ENCODE measurements around the gene MED28. TPM values are rescaled to one million over a fixed set of nuclear protein-coding genes. Genes with fewer than 3 reads are reported as not detected.

The MED28 gene
- total RNA-seq, 4 donors from 2014 or later, result 8.1 to 11.8 (median 9.5) TPM

- intact Hi-C loops (cut with DNase I; ENCODE audit: low total_unique reads), result no loop called here
- no peak overlapping the region for H3K4me3 ChIP-seq (ENCODE audit: low read depth, poor library complexity, severe bottlenecking)
- no peak for DNase-seq (ENCODE audit: low spot score in 2 of 2)
- no peak for TF ChIP-seq CTCF (IDR thresholded peaks at IDR 0.05)
- TF ChIP-seq POLR2A (IDR thresholded peaks at IDR 0.05), result no peak
- 56 to 67% methylated on average over 7 of the region's 7 CpGs for WGBS, 2 donors
Observed at GRCh38 chr4:17623451-17624001, 9.1 kb downstream of the MED28 start.

- intact Hi-C loops (cut with DNase I; ENCODE audit: low total_unique reads), result no loop called here
- no peak for DNase-seq (ENCODE audit: low spot score in 2 of 2)
- no peak overlapping the region for H3K4me3 ChIP-seq (ENCODE audit: low read depth, poor library complexity, severe bottlenecking)
- WGBS, 2 donors, result 69 to 88% methylated on average over 2 of the region's 2 CpGs
- TF ChIP-seq POLR2A (IDR thresholded peaks at IDR 0.05) (no peak), CTCF (IDR thresholded peaks at IDR 0.05) (no peak)
Observed at GRCh38 chr4:17624821-17625220, 10.4 kb downstream of the MED28 start.

- intact Hi-C loops (cut with DNase I; ENCODE audit: low total_unique reads), result loop anchor here (10.0 kb wide), 1 partner anchor 75 kb away; no protein-coding TSS in a partner anchor
Observed at GRCh38 chr4:17630228-17630627, 15.8 kb downstream of the MED28 start.

GRCh38 chr4:17633600-17633999, 19.2 kb downstream of the MED28 start:
- peak in 1 of 2 donors; percentile 68 for DNase-seq (ENCODE audit: low spot score in 2 of 2)
- WGBS, 2 donors, result 96% methylated on average over 9 of the region's 9 CpGs
- TF ChIP-seq CTCF (IDR thresholded peaks at IDR 0.05) (no peak), POLR2A (IDR thresholded peaks at IDR 0.05) (no peak)
- no peak overlapping the region for H3K4me3 ChIP-seq (ENCODE audit: low read depth, poor library complexity, severe bottlenecking)
- intact Hi-C loops (cut with DNase I; ENCODE audit: low total_unique reads), result loop anchor here (10.0 kb wide), 1 partner anchor 79 kb away; no protein-coding TSS in a partner anchor

More at GRCh38 chr4:17630228-17630627, 15.8 kb downstream of the MED28 start:
- WGBS, 2 donors, result 93 to 95% methylated on average over 4 of the region's 4 CpGs
- TF ChIP-seq POLR2A (IDR thresholded peaks at IDR 0.05) (no peak), CTCF (IDR thresholded peaks at IDR 0.05) (no peak)
- peak in 1 of 2 donors; percentile 15 for DNase-seq (ENCODE audit: low spot score in 2 of 2)
- H3K4me3 ChIP-seq (ENCODE audit: low read depth, poor library complexity, severe bottlenecking), result no peak overlapping the region

- DNase-seq (ENCODE audit: low spot score in 2 of 2), result peak in 1 of 2 donors; percentile 8
- TF ChIP-seq POLR2A (IDR thresholded peaks at IDR 0.05), result no peak
- no peak for TF ChIP-seq CTCF (IDR thresholded peaks at IDR 0.05)
- no peak overlapping the region for H3K4me3 ChIP-seq (ENCODE audit: low read depth, poor library complexity, severe bottlenecking)
- intact Hi-C loops (cut with DNase I; ENCODE audit: low total_unique reads), result loop anchor here (10.0 kb wide), 1 partner anchor 80 kb away; no protein-coding TSS in a partner anchor
- WGBS, 2 donors, result 96 to 98% methylated on average over 4 of the region's 4 CpGs
Observed at GRCh38 chr4:17635056-17635455, 20.6 kb downstream of the MED28 start.

GRCh38 chr4:17636341-17636695, 21.9 kb downstream of the MED28 start:
- DNase-seq (ENCODE audit: low spot score in 2 of 2), result peak in 1 of 2 donors; percentile 83
- H3K4me3 ChIP-seq (ENCODE audit: low read depth, poor library complexity, severe bottlenecking), result no peak overlapping the region
- WGBS, 2 donors, result 89 to 91% methylated on average over 17 of the region's 17 CpGs
- intact Hi-C loops (cut with DNase I; ENCODE audit: low total_unique reads), result loop anchor here (10.0 kb wide), 1 partner anchor 82 kb away; no protein-coding TSS in a partner anchor
- TF ChIP-seq CTCF (IDR thresholded peaks at IDR 0.05) (no peak), POLR2A (IDR thresholded peaks at IDR 0.05) (no peak)

Measured in lower leg skin (tissue), 4 donors.